ENCODE results near the gene LRRC19.

LRRC19 gene

DNA sequence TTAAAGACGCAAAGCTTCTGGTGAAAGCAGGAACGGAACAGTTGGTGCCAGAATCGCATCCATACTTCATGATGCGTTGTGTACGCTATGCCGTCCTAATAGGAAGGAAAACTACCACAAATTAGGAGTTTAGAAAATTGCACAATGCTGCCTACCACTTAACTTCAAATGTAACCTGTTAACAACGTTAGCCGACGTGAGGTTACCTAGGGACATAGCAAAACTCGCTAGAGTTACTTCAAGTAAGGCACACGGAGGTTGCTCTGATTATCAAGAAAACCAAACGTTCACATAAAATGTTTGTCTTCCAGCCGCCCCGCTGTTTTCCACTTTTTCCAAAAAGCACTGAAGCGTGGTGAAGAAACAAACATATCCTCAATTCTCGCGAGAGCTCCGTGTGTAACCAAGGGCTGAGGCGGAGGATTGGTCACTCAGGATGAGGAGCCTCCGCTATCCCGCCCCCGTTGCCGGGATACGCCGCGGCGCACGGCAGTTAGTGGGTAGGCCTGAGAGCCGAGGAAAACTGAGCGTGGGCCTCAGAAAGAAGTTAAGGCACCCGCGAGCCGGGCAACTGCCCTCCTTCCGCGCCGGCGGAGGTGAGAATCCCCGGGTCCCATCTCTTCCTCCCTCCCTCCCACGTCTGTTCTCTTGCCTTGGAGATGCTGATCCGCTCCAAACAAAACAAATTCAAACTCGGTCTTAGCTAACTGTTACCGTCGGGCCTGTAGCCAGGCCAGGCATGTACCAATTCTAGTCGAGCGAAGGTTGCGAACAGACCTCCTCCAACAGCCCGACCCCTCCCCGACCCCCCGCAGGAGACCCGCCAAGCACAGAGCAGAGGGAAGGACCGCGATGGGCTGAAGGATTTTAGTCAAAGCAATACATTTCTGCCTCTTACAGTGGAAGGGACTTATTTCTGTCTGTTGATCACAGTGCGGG lies 49.3 kb downstream of the LRRC19 start, which contains the start of gene IFT74:
Gene IFT74, plus strand, starts transcription at position 492 of the 939 bp plus-strand sequence. CDS start 5,556 bp downstream, outside the sequence.
- DNase-seq = peak; percentile 95

DNA sequence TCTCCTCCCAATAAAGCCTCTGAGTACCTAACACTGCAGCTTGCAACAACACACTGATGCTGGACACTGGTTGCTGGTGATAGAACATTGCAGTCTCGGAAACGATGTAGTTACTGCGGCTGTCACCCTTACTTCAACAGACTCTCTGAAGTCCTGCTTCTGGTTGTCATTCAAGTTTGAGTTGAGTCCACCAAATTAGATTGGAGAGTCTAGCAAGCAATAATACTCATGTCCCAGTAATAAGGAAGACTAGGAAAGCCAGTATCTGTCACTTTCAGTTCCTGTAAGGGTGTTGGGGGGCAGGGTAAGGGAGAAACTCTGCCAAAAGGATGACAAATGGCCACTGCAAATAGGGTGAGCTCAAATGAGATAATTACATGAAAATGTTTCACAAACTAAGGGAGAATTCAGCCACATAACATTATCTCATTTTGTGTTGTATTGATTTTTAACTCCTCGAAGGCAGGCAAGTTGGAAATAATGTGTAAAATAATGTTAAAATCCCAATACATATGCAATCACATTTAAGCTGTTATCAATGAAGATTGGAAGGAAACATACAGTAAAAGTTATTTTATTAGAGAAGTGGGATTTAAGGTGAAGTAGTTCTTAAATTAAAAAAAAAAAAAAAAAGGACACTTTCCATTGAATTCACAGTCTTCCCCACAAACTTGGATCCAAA lies 50.1 kb downstream of the LRRC19 start:
- DNase-seq = no peak

DNA sequence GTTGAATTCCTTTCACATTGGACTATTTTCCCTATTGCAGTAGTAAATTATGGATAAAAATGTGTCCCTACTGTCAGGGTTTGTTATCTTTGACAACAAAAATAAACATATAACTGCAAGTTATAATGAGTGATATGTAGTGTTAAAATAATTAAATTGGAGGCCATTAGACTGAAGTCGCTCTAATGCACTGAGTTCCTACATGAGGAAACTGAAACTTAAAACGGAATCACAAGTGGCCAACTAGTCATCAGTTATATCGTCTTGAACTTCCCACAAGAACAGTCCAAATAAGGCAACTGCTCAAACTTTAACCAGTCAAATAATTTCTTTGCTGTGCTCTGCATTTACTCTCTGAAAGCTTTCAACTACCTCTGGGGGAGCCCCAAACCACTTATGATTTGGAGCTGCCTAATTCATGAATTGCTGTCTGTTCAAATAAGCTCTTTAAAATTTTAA lies 51.4 kb downstream of the LRRC19 start:
- no peak for DNase-seq

DNA sequence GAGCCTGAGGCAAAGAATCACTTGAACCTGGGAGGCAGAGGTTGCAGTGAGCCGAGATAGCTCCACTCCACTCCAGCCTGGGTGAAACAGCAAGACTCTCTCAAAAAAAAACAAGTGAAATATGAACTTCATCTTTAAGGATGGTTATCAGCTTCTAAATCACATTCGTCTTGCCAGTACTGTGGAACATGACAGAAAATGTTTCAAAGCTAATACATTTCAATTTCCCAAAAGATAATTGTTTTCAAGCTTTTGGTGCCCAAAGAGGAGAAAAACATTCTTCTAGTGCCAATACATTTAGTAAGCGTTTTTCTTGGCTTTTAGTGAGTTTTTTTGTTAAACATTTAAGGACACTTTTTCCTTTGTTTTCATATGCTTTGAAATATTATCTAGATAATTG lies 53.7 kb downstream of the LRRC19 start:
- DNase-seq = no peak

DNA sequence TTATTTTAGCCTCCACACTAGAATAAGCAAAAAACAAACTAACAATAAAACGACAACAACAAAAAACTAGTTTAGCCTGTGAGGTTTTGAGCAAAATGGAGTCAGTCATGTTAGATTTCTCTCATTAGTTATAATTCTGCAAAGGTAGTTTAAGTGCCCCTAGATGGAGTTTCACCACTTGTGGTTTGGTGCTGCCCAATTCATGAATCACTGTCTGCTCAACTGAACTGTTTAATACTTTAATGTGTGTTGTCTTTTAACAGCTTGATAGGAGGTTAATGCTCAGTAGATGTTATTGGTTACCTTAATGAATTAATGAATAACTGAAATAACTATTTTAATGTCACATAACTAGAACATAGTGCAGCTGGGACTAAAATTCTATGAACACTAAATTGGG lies 55.0 kb downstream of the LRRC19 start:
- DNase-seq = no peak

DNA sequence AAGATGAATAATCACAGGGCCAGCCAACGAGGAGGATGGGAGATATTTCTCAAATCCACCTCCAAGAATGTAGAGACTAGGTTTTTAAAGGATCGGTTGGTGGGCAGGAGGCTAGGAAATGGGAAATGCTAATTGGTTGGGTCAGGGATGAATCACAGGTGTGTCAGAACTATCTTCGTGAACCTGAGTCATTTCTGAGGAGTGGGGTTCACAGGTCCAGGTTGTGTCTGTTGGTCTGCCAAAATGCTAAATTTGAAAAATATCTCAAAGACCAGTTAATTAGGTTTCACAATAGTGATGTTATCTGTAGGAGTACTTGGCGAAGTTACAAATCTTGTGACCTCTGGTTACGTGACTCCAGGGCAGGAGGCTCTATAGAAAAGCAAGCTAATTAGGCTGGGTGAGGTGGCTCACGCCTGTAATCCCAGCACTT lies 55.8 kb downstream of the LRRC19 start:
- no peak for DNase-seq

DNA sequence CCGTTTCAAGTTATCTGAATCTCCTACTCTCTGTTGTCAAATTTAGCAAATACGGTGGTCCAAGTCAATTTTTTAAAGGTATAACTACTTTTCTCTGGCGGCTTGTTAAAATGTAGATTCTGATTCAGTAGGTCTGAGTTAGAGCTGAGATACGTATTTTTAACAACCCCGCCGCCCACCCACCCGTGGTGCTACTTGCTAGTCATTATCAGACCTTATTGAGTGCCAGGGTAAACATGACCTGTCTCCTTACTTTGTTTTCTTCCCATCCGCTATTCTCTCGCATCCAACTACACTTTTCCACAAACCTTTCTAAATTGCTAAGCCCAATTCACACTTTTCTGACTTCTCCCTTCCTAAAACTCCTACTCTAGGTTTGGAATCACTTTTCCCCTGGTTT lies 57.7 kb downstream of the LRRC19 start:
- no peak for DNase-seq

DNA sequence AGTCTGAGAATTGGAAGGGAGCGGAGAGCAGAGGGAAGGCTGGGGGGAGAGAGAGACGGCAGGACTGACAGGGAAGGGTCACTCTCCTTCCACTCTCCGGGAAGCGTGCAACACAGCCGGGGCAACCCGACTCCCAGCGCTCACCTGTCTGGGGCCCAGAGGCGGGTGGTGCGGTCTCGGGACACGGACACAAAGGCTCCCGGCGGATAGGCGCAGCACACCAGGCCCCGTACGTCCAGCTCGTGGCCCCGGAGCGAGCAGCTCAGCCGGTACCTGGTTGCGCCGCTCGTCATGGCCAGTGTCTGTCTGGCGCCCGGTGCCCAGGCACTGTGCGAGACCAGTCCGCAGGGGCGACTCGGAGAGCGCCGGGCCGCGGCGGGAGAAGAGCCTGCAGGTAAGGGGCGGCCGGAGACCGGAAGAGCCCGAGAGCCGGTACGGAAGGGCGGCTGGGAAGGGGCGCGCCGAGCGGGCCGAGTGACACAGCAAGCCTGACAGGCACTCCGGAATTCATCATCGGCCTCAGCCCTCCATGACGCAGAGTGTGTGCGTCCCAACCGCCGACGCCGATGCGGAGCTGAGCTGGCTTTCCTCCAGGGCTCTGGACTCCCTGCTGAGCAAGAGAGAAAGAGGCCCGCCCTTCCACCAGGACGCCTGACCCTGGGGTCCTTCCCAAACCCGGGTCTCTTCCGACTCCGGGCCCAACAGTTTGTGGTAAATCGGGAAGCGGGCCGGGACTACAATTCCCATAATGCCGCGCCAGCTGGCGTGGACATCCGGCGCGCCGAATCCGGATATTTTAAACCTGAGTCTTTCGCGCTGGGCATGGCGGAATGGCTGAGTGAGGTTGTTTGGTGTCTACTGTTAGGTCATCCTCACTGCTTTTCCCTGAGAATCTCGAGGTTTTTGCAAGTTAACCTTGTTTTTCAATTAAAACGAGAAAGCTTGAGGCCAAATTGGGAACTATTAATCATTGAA lies 58.4 kb downstream of the LRRC19 start, which contains the start of gene PLAA:
Gene PLAA, minus strand, starts transcription at position 490 of the 975 bp plus-strand sequence. Its CDS starts 197 bp downstream, at position 293.
- DNase-seq = peak; percentile 95

DNA sequence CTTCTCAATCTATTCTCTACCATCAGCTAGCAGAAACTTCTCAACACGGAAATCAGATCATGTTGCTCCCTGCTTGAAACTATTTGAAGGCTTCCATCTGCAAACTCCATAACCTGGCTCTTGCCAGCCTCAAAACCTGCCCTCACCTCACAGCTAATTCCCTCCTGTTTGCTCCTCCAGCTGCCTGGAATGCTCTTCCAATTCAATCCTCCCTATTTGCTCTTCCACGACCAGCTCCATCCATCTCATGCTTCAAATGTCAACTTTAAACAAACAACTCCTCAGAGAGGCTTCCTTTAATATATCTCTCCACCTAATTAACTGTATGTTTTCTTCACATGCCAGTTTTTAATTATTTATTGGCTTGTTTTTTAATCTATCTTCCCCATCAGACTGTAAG lies 59.9 kb downstream of the LRRC19 start:
- no peak for DNase-seq
